ENCODE results near the gene THSD7A. TPM values are rescaled to one million over a fixed set of nuclear protein-coding genes. Genes with fewer than 3 reads are reported as not detected.
A peak's percentile ranks its signal among the peaks of the same experiment; 100 is the strongest.

THSD7A gene
- total and polyA plus RNA-seq, 2 donors, result 0.50 to 1.5 TPM

GRCh38 chr7:11681461-11681860 lies 150.5 kb downstream of the THSD7A start:
- no peak for DNase-seq (ENCODE audit: low read depth in 6 of 9, low spot score in 9 of 9)
- Histone ChIP-seq H3K4me3 (ENCODE audit: low read length in 2 of 2) (no peak overlapping the region), H3K36me3 (ENCODE audit: control insufficient read depth in 2 of 2, insufficient read depth in 2 of 2, low read length in 1 of 2) (no peaks in the 10 kb centered on the region), H3K4me1 (ENCODE audit: control insufficient read depth in 2 of 2, insufficient read depth in 2 of 2, low read length in 2 of 2) (no peaks in the 10 kb centered on the region), H3K27me3 (ENCODE audit: control insufficient read depth in 2 of 2, insufficient read depth in 1 of 2, low read length in 1 of 2) (no peaks in the 10 kb centered on the region), H3K27ac (ENCODE audit: low read depth in 1 of 2, low read length in 1 of 2) (no peak overlapping the region), H3K9me3 (ENCODE audit: control insufficient read depth in 2 of 2, insufficient read depth in 1 of 2, low read length in 1 of 2) (no peaks in the 10 kb centered on the region)
- WGBS, result 92% methylated on average over 3 of the region's 3 CpGs

- no peak for DNase-seq (ENCODE audit: low read depth in 6 of 9, low spot score in 9 of 9)
- Histone ChIP-seq H3K4me1 (ENCODE audit: control insufficient read depth in 2 of 2, insufficient read depth in 2 of 2, low read length in 2 of 2) (no peaks in the 10 kb centered on the region), H3K4me3 (ENCODE audit: low read length in 2 of 2) (no peak overlapping the region), H3K36me3 (ENCODE audit: control insufficient read depth in 2 of 2, insufficient read depth in 2 of 2, low read length in 1 of 2) (no peaks in the 10 kb centered on the region), H3K27me3 (ENCODE audit: control insufficient read depth in 2 of 2, insufficient read depth in 1 of 2, low read length in 1 of 2) (no peaks in the 10 kb centered on the region), H3K27ac (ENCODE audit: low read depth in 1 of 2, low read length in 1 of 2) (no peak overlapping the region), H3K9me3 (ENCODE audit: control insufficient read depth in 2 of 2, insufficient read depth in 1 of 2, low read length in 1 of 2) (peaks cover 0 to 24% of the 10 kb centered on the region in 2 donors)
- 96% methylated on average over 5 of the region's 5 CpGs for WGBS
Observed at GRCh38 chr7:11675163-11675562, 156.8 kb downstream of the THSD7A start.

- DNase-seq (ENCODE audit: low read depth in 6 of 9, low spot score in 9 of 9), result no peak
- Histone ChIP-seq H3K9me3 (ENCODE audit: control insufficient read depth in 2 of 2, insufficient read depth in 1 of 2, low read length in 1 of 2) (peaks cover 0 to 8% of the 10 kb centered on the region in 2 donors), H3K36me3 (ENCODE audit: control insufficient read depth in 2 of 2, insufficient read depth in 2 of 2, low read length in 1 of 2) (no peaks in the 10 kb centered on the region), H3K4me1 (ENCODE audit: control insufficient read depth in 2 of 2, insufficient read depth in 2 of 2, low read length in 2 of 2) (no peaks in the 10 kb centered on the region), H3K4me3 (ENCODE audit: low read length in 2 of 2) (no peak overlapping the region), H3K27me3 (ENCODE audit: control insufficient read depth in 2 of 2, insufficient read depth in 1 of 2, low read length in 1 of 2) (no peaks in the 10 kb centered on the region), H3K27ac (ENCODE audit: low read depth in 1 of 2, low read length in 1 of 2) (no peak overlapping the region)
- 65% methylated on average over 4 of the region's 4 CpGs for WGBS
Observed at GRCh38 chr7:11668727-11669126, 163.3 kb downstream of the THSD7A start.

- Histone ChIP-seq H3K9me3 (ENCODE audit: control insufficient read depth in 2 of 2, insufficient read depth in 1 of 2, low read length in 1 of 2) (no peaks in the 10 kb centered on the region), H3K27me3 (ENCODE audit: control insufficient read depth in 2 of 2, insufficient read depth in 1 of 2, low read length in 1 of 2) (no peaks in the 10 kb centered on the region), H3K4me1 (ENCODE audit: control insufficient read depth in 2 of 2, insufficient read depth in 2 of 2, low read length in 2 of 2) (no peaks in the 10 kb centered on the region), H3K27ac (ENCODE audit: low read depth in 1 of 2, low read length in 1 of 2) (no peak overlapping the region), H3K4me3 (ENCODE audit: low read length in 2 of 2) (no peak overlapping the region), H3K36me3 (ENCODE audit: control insufficient read depth in 2 of 2, insufficient read depth in 2 of 2, low read length in 1 of 2) (no peaks in the 10 kb centered on the region)
- 85% methylated on average over 2 of the region's 2 CpGs for WGBS
- no peak for DNase-seq (ENCODE audit: low read depth in 6 of 9, low spot score in 9 of 9)
Observed at GRCh38 chr7:11667810-11668185, 164.2 kb downstream of the THSD7A start.

GRCh38 chr7:11667071-11667809 lies 164.8 kb downstream of the THSD7A start:
- WGBS, result 82% methylated on average over 7 of the region's 7 CpGs
- no peak overlapping the region for H3K27ac ChIP-seq (ENCODE audit: low read depth in 1 of 2, low read length in 1 of 2)
- no peak for DNase-seq (ENCODE audit: low read depth in 6 of 9, low spot score in 9 of 9)
- H3K9me3 ChIP-seq (ENCODE audit: control insufficient read depth in 2 of 2, insufficient read depth in 1 of 2, low read length in 1 of 2), result no peaks in the 10 kb centered on the region
- H3K36me3 ChIP-seq (ENCODE audit: control insufficient read depth in 2 of 2, insufficient read depth in 2 of 2, low read length in 1 of 2), result no peaks in the 10 kb centered on the region
- no peak overlapping the region for H3K4me3 ChIP-seq (ENCODE audit: low read length in 2 of 2)
- H3K4me1 ChIP-seq (ENCODE audit: control insufficient read depth in 2 of 2, insufficient read depth in 2 of 2, low read length in 2 of 2), result no peaks in the 10 kb centered on the region
- no peaks in the 10 kb centered on the region for H3K27me3 ChIP-seq (ENCODE audit: control insufficient read depth in 2 of 2, insufficient read depth in 1 of 2, low read length in 1 of 2)

- no peaks in the 10 kb centered on the region for H3K36me3 ChIP-seq (ENCODE audit: control insufficient read depth in 2 of 2, insufficient read depth in 2 of 2, low read length in 1 of 2)
- 86% methylated on average over 3 of the region's 3 CpGs for WGBS
- no peak overlapping the region for H3K4me3 ChIP-seq (ENCODE audit: low read length in 2 of 2)
- H3K4me1 ChIP-seq (ENCODE audit: control insufficient read depth in 2 of 2, insufficient read depth in 2 of 2, low read length in 2 of 2), result no peaks in the 10 kb centered on the region
- no peaks in the 10 kb centered on the region for H3K27me3 ChIP-seq (ENCODE audit: control insufficient read depth in 2 of 2, insufficient read depth in 1 of 2, low read length in 1 of 2)
- no peaks in the 10 kb centered on the region for H3K9me3 ChIP-seq (ENCODE audit: control insufficient read depth in 2 of 2, insufficient read depth in 1 of 2, low read length in 1 of 2)
- no peak overlapping the region for H3K27ac ChIP-seq (ENCODE audit: low read depth in 1 of 2, low read length in 1 of 2)
- no peak for DNase-seq (ENCODE audit: low read depth in 6 of 9, low spot score in 9 of 9)
Observed at GRCh38 chr7:11665357-11665756, 166.6 kb downstream of the THSD7A start.

GRCh38 chr7:11655642-11656041 lies 176.4 kb downstream of the THSD7A start:
- Histone ChIP-seq H3K36me3 (ENCODE audit: control insufficient read depth in 2 of 2, insufficient read depth in 2 of 2, low read length in 1 of 2) (no peaks in the 10 kb centered on the region), H3K4me1 (ENCODE audit: control insufficient read depth in 2 of 2, insufficient read depth in 2 of 2, low read length in 2 of 2) (no peaks in the 10 kb centered on the region), H3K27ac (ENCODE audit: low read depth in 1 of 2, low read length in 1 of 2) (no peak overlapping the region), H3K27me3 (ENCODE audit: control insufficient read depth in 2 of 2, insufficient read depth in 1 of 2, low read length in 1 of 2) (no peaks in the 10 kb centered on the region), H3K9me3 (ENCODE audit: control insufficient read depth in 2 of 2, insufficient read depth in 1 of 2, low read length in 1 of 2) (no peaks in the 10 kb centered on the region), H3K4me3 (ENCODE audit: low read length in 2 of 2) (no peak overlapping the region)
- DNase-seq (ENCODE audit: low read depth in 6 of 9, low spot score in 9 of 9), result no peak
- 97% methylated on average over 1 of the region's 1 CpG for WGBS

GRCh38 chr7:11655163-11655562 lies 176.8 kb downstream of the THSD7A start:
- Histone ChIP-seq H3K4me1 (ENCODE audit: control insufficient read depth in 2 of 2, insufficient read depth in 2 of 2, low read length in 2 of 2) (no peaks in the 10 kb centered on the region), H3K27me3 (ENCODE audit: control insufficient read depth in 2 of 2, insufficient read depth in 1 of 2, low read length in 1 of 2) (no peaks in the 10 kb centered on the region), H3K4me3 (ENCODE audit: low read length in 2 of 2) (no peak overlapping the region), H3K27ac (ENCODE audit: low read depth in 1 of 2, low read length in 1 of 2) (no peak overlapping the region), H3K36me3 (ENCODE audit: control insufficient read depth in 2 of 2, insufficient read depth in 2 of 2, low read length in 1 of 2) (no peaks in the 10 kb centered on the region), H3K9me3 (ENCODE audit: control insufficient read depth in 2 of 2, insufficient read depth in 1 of 2, low read length in 1 of 2) (no peaks in the 10 kb centered on the region)
- DNase-seq (ENCODE audit: low read depth in 6 of 9, low spot score in 9 of 9), result no peak

- Histone ChIP-seq H3K4me3 (ENCODE audit: low read length in 2 of 2) (no peak overlapping the region), H3K27ac (ENCODE audit: low read depth in 1 of 2, low read length in 1 of 2) (no peak overlapping the region), H3K36me3 (ENCODE audit: control insufficient read depth in 2 of 2, insufficient read depth in 2 of 2, low read length in 1 of 2) (no peaks in the 10 kb centered on the region), H3K27me3 (ENCODE audit: control insufficient read depth in 2 of 2, insufficient read depth in 1 of 2, low read length in 1 of 2) (no peaks in the 10 kb centered on the region), H3K9me3 (ENCODE audit: control insufficient read depth in 2 of 2, insufficient read depth in 1 of 2, low read length in 1 of 2) (no peaks in the 10 kb centered on the region), H3K4me1 (ENCODE audit: control insufficient read depth in 2 of 2, insufficient read depth in 2 of 2, low read length in 2 of 2) (no peaks in the 10 kb centered on the region)
- DNase-seq (ENCODE audit: low read depth in 6 of 9, low spot score in 9 of 9), result peak in 5 of 9 donors; percentile 4 to 57 (median 22)
- 92% methylated on average over 3 of the region's 3 CpGs for WGBS
Observed at GRCh38 chr7:11650500-11650899, 181.5 kb downstream of the THSD7A start.
